ENCODE results near the gene ACOX3. TPM values are rescaled to one million over a fixed set of nuclear protein-coding genes. Genes with fewer than 3 reads are reported as not detected.

The ACOX3 gene
- polyA plus RNA-seq, 1 of the 3 experiments (the other 2 are of a cell fraction), result 8.4 TPM

DNA sequence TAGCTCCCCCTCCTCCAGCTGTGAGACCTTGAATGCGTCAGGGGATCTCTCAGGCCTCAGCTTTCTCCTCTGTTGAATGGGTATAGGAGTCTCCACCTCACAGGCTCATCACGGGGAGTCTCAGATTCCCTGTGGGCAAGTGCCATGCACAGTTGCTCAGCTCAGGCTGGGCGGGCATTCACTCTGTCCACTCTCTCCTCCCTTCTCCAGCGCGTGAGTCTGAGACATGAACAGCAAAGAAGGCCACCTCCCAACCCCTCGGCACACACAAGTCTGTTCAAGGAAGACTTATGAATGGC is 111.0 kb downstream of the ACOX3 start:
- no peaks in the 10 kb centered on the region for H3K79me2 ChIP-seq (ENCODE audit: insufficient read depth)
- H3K4me1 ChIP-seq (ENCODE audit: control insufficient read depth in 1 of 2, insufficient read depth in 2 of 2, low read depth in 1 of 2, low read length in 1 of 2), result peaks cover 0 to 13% of the 10 kb centered on the region in 2 experiments; a peak in 1 of 4 replicates
- no peaks in the 10 kb centered on the region for H3K9me2 ChIP-seq
- ChIA-PET CTCF (no interaction called here), POLR2A (no interaction called here)
- TF ChIP-seq, protein P1, sequence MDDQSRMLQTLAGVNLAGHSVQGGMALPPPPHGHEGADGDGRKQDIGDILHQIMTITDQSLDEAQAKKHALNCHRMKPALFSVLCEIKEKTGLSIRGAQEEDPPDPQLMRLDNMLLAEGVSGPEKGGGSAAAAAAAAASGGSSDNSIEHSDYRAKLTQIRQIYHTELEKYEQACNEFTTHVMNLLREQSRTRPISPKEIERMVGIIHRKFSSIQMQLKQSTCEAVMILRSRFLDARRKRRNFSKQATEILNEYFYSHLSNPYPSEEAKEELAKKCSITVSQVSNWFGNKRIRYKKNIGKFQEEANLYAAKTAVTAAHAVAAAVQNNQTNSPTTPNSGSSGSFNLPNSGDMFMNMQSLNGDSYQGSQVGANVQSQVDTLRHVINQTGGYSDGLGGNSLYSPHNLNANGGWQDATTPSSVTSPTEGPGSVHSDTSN (IDR thresholded peaks at IDR 0.05), result no peak
- TF ChIP-seq, protein P2, sequence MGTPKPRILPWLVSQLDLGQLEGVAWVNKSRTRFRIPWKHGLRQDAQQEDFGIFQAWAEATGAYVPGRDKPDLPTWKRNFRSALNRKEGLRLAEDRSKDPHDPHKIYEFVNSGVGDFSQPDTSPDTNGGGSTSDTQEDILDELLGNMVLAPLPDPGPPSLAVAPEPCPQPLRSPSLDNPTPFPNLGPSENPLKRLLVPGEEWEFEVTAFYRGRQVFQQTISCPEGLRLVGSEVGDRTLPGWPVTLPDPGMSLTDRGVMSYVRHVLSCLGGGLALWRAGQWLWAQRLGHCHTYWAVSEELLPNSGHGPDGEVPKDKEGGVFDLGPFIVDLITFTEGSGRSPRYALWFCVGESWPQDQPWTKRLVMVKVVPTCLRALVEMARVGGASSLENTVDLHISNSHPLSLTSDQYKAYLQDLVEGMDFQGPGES (IDR thresholded peaks at IDR 0.05; ENCODE audit: low read depth, low read length), result no peak
- TF ChIP-seq TAF1 (IDR thresholded peaks at IDR 0.05; ENCODE audit: borderline replicate concordance, low read depth, low read length) (no peak), RFX5 (IDR thresholded peaks at IDR 0.05; ENCODE audit: low read length) (no peak), NFIC (IDR thresholded peaks at IDR 0.05; ENCODE audit: borderline replicate concordance) (no peak), GATA2 (CRISPR knock-in tag; IDR thresholded peaks at IDR 0.05) (no peak), SIN3A (IDR thresholded peaks at IDR 0.05; ENCODE audit: borderline replicate concordance, low read depth, low read length) (no peak)
- TF ChIP-seq, protein P3, sequence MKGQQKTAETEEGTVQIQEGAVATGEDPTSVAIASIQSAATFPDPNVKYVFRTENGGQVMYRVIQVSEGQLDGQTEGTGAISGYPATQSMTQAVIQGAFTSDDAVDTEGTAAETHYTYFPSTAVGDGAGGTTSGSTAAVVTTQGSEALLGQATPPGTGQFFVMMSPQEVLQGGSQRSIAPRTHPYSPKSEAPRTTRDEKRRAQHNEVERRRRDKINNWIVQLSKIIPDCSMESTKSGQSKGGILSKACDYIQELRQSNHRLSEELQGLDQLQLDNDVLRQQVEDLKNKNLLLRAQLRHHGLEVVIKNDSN (IDR thresholded peaks at IDR 0.05; ENCODE audit: borderline replicate concordance, low read depth), result no peak
- H3K27ac ChIP-seq (ENCODE audit: low read depth in 2 of 2, low read length in 1 of 2), result no peak overlapping the region
- no peaks in the 10 kb centered on the region for H3K27me3 ChIP-seq (ENCODE audit: insufficient read depth)
- DNase-seq, result no peak
- no peak overlapping the region for H3K9ac ChIP-seq
- H3K36me3 ChIP-seq (replicated peaks in 1 of 2; ENCODE audit: control insufficient read depth in 1 of 2, insufficient read depth in 2 of 2, low read length in 1 of 2), result no peaks in the 10 kb centered on the region
- no peak overlapping the region for H3K4me2 ChIP-seq
- no peak overlapping the region for H2AFZ ChIP-seq (ENCODE audit: low read depth)
- no peaks in the 10 kb centered on the region for H3K9me3 ChIP-seq
- H3K4me3 ChIP-seq (ENCODE audit: low read depth in 2 of 2, low read length in 1 of 2), result no peak overlapping the region
- 65% methylated on average over 6 of the region's 6 CpGs for WGBS (ENCODE audit: low lambda C conversion rate)
- no peaks in the 10 kb centered on the region for H3F3A ChIP-seq (replicated peaks; ENCODE audit: insufficient read depth)
- H4K20me1 ChIP-seq (ENCODE audit: insufficient read depth), result no peaks in the 10 kb centered on the region

DNA sequence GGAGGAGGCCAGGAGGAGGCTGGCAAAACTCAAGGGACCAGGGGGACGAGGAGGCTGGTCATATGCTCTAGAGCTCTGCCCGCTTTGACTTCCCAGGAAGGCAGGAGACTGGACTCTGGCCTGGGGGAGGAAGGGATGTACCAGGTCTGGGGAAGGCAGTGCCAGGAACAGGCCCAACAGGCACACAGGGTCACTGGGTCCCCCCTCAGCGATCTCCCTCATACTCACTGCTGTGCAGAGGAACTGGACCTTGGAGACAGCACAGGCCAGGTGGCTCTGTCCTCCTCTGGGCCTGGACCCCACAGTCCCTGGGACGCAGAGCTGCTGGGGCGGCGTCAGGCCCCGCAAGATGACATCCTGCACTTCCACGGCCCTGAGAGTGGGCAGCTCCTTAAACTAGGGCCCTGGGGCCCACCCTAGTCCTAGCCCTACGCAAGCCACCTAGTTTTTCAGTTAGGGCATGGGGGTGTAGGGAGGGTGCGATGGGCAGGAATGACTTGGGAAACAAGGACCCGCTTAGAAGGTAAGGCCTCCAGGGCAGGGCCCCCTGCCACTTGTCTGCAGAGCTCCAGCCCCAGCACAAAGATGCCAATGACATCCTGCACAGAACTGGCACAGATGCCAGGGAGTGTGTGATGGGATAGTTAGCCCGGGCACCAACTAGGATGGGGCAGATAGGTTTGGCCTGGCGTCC is 111.5 kb downstream of the ACOX3 start:
- no peaks in the 10 kb centered on the region for H4K20me1 ChIP-seq (ENCODE audit: insufficient read depth)
- H3K4me3 ChIP-seq (ENCODE audit: low read depth in 2 of 2, low read length in 1 of 2), result no peak overlapping the region
- H3K4me1 ChIP-seq (ENCODE audit: control insufficient read depth in 1 of 2, insufficient read depth in 2 of 2, low read depth in 1 of 2, low read length in 1 of 2), result peaks cover 0 to 13% of the 10 kb centered on the region in 2 experiments; a peak in 1 of 4 replicates
- no peaks in the 10 kb centered on the region for H3K9me2 ChIP-seq
- H3K79me2 ChIP-seq (ENCODE audit: insufficient read depth), result no peaks in the 10 kb centered on the region
- H3K27me3 ChIP-seq (ENCODE audit: insufficient read depth), result no peaks in the 10 kb centered on the region
- no peak overlapping the region for H3K9ac ChIP-seq
- TF ChIP-seq FOSL2 (IDR thresholded peaks at IDR 0.05; ENCODE audit: borderline replicate concordance, low read depth), result no peak
- TF ChIP-seq, protein P4, sequence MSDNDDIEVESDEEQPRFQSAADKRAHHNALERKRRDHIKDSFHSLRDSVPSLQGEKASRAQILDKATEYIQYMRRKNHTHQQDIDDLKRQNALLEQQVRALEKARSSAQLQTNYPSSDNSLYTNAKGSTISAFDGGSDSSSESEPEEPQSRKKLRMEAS (IDR thresholded peaks at IDR 0.05; ENCODE audit: low read depth), result no peak
- TF ChIP-seq, protein P5, sequence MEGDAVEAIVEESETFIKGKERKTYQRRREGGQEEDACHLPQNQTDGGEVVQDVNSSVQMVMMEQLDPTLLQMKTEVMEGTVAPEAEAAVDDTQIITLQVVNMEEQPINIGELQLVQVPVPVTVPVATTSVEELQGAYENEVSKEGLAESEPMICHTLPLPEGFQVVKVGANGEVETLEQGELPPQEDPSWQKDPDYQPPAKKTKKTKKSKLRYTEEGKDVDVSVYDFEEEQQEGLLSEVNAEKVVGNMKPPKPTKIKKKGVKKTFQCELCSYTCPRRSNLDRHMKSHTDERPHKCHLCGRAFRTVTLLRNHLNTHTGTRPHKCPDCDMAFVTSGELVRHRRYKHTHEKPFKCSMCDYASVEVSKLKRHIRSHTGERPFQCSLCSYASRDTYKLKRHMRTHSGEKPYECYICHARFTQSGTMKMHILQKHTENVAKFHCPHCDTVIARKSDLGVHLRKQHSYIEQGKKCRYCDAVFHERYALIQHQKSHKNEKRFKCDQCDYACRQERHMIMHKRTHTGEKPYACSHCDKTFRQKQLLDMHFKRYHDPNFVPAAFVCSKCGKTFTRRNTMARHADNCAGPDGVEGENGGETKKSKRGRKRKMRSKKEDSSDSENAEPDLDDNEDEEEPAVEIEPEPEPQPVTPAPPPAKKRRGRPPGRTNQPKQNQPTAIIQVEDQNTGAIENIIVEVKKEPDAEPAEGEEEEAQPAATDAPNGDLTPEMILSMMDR (IDR thresholded peaks at IDR 0.05), result no peak
- no peak for TF ChIP-seq ELF1 (IDR thresholded peaks at IDR 0.05)
- TF ChIP-seq MXI1 (IDR thresholded peaks at IDR 0.05; ENCODE audit: low read depth, low read length), result no peak
- no peak for TF ChIP-seq MEF2A (IDR thresholded peaks at IDR 0.05; ENCODE audit: borderline replicate concordance, low read depth)
- no peak for TF ChIP-seq NFIC (IDR thresholded peaks at IDR 0.05; ENCODE audit: borderline replicate concordance)
- no peak for TF ChIP-seq POLR2AphosphoS5 (IDR thresholded peaks at IDR 0.05; ENCODE audit: low read depth, low read length)
- TF ChIP-seq SMC3 (IDR thresholded peaks at IDR 0.05; ENCODE audit: low read depth, low read length), result no peak
- no peak for TF ChIP-seq RCOR1 (IDR thresholded peaks at IDR 0.05; ENCODE audit: low read length)
- TF ChIP-seq CHD2 (IDR thresholded peaks at IDR 0.05; ENCODE audit: low read length, partially characterized antibody), result no peak
- TF ChIP-seq, protein P1 (IDR thresholded peaks at IDR 0.05), result no peak
- TF ChIP-seq EZH2phosphoT487 (IDR thresholded peaks at IDR 0.05; ENCODE audit: borderline replicate concordance, low read depth), result no peak
- H2AFZ ChIP-seq (ENCODE audit: low read depth), result no peak overlapping the region
- H3K36me3 ChIP-seq (replicated peaks in 1 of 2; ENCODE audit: control insufficient read depth in 1 of 2, insufficient read depth in 2 of 2, low read length in 1 of 2), result no peaks in the 10 kb centered on the region
- CTCF ChIA-PET, result interaction anchor here (0.9 to 1.2 kb wide), 2 partner anchors 12 to 74 kb away, joined by 4 read pairs; no protein-coding TSS in a partner anchor
- no peaks in the 10 kb centered on the region for H3F3A ChIP-seq (replicated peaks; ENCODE audit: insufficient read depth)
- H3K27ac ChIP-seq (ENCODE audit: low read depth in 2 of 2, low read length in 1 of 2), result no peak overlapping the region
- 48% methylated on average over 10 of the region's 13 CpGs for WGBS (ENCODE audit: low lambda C conversion rate)
- no peaks in the 10 kb centered on the region for H3K9me3 ChIP-seq
- POLR2A ChIA-PET, result no interaction called here
- DNase-seq, result no peak
- no peak overlapping the region for H3K4me2 ChIP-seq
